ENCODE data around the gene WLS. TPM values are rescaled to one million over a fixed set of nuclear protein-coding genes. Genes with fewer than 3 reads are reported as not detected.

WLS gene
- total and polyA plus RNA-seq, 10 of the 15 experiments (the other 5 are each of a cell fraction or from before 2014, with no cell fraction given) = 0.04 to 0.36 TPM; not detected in 8

DNA sequence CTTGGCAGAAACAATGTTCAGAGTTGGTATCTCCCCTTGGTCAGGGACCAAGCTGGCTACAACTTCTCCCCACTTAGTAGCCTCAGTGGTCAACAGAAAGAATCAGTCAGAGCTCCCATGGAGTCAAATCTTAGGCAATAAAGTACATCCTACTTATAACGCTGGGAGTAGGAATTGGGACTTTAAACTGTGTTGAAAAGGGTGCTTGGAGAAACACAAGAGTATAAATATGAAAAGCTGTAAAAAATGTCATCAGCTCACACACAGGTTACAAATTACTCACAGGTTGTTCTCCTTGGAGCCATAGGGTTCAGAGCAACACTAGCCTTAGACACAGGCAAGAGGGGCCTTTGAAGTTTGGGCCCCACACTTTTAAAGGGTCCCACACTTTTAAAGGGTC lies 67.4 kb downstream of the WLS start (continued):
- TF ChIP-seq, protein P1, sequence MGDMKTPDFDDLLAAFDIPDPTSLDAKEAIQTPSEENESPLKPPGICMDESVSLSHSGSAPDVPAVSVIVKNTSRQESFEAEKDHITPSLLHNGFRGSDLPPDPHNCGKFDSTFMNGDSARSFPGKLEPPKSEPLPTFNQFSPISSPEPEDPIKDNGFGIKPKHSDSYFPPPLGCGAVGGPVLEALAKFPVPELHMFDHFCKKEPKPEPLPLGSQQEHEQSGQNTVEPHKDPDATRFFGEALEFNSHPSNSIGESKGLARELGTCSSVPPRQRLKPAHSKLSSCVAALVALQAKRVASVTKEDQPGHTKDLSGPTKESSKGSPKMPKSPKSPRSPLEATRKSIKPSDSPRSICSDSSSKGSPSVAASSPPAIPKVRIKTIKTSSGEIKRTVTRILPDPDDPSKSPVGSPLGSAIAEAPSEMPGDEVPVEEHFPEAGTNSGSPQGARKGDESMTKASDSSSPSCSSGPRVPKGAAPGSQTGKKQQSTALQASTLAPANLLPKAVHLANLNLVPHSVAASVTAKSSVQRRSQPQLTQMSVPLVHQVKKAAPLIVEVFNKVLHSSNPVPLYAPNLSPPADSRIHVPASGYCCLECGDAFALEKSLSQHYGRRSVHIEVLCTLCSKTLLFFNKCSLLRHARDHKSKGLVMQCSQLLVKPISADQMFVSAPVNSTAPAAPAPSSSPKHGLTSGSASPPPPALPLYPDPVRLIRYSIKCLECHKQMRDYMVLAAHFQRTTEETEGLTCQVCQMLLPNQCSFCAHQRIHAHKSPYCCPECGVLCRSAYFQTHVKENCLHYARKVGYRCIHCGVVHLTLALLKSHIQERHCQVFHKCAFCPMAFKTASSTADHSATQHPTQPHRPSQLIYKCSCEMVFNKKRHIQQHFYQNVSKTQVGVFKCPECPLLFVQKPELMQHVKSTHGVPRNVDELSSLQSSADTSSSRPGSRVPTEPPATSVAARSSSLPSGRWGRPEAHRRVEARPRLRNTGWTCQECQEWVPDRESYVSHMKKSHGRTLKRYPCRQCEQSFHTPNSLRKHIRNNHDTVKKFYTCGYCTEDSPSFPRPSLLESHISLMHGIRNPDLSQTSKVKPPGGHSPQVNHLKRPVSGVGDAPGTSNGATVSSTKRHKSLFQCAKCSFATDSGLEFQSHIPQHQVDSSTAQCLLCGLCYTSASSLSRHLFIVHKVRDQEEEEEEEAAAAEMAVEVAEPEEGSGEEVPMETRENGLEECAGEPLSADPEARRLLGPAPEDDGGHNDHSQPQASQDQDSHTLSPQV (IDR thresholded peaks at IDR 0.05) = no peak

DNA sequence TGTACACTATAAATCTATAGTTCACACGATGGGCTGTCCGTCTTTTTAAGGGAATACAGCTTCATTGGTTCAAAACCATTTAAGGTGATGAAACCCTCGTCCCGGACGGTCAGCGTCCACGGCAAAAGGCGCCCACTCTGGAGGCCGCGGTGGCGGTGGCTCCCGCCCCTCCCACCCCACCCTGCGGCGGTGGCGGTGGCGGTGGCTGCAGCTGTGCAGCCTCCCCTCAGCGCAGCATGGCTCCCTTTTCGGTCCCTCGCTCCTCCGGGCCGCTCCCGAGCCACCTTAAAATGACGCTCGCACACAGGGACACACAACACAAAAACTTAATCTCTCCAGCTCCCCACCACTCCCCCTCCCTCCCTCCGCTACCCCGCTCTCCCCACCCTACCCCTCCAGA lies 69.1 kb downstream of the WLS start:
- RAD21 ChIA-PET (ENCODE audit: unreplicated experiment) = interaction anchor here (0.7 kb wide), 1 partner anchor 28 kb away, joined by 3 read pairs; no protein-coding TSS in a partner anchor
- Histone ChIP-seq H3K9me3 (replicated peaks; ENCODE audit: control insufficient read depth, insufficient read depth, low read length) (no peaks in the 10 kb centered on the region), H3K4me2 (ENCODE audit: control insufficient read depth, insufficient read depth) (no peak overlapping the region), H4K20me1 (ENCODE audit: control insufficient read depth, insufficient read depth) (no peaks in the 10 kb centered on the region), H3K4me1 (ENCODE audit: control insufficient read depth, insufficient read depth, low read length) (no peaks in the 10 kb centered on the region; the same call in 1 of the 2 replicates), H3K4me3 (no peak overlapping the region), H2AFZ (ENCODE audit: control insufficient read depth, low read depth, low read length) (no peak overlapping the region), H3K9ac (ENCODE audit: control insufficient read depth, insufficient read depth, low read length) (no peak overlapping the region), H3K27ac (ENCODE audit: control insufficient read depth, insufficient read depth) (no peak overlapping the region), H3K27me3 (replicated peaks in 1 of 2; ENCODE audit: control insufficient read depth in 2 of 2, insufficient read depth in 2 of 2, low read length in 1 of 2) (no peaks in the 10 kb centered on the region; a peak in 1 of 4 replicates), H3K36me3 (ENCODE audit: control insufficient read depth in 2 of 2, insufficient read depth in 2 of 2, low read length in 1 of 2) (no peaks in the 10 kb centered on the region), H3K79me2 (ENCODE audit: control insufficient read depth, insufficient read depth, low read length) (no peaks in the 10 kb centered on the region)
- 77% methylated on average over 16 of the region's 26 CpGs for WGBS (ENCODE audit: insufficient coverage, insufficient replicate concordance, low lambda C conversion rate, missing lambda C conversion rate)
- no peak for TF ChIP-seq SREBF2 (IDR thresholded peaks at IDR 0.05; ENCODE audit: low read length)
- no peak for TF ChIP-seq ZNF384 (IDR thresholded peaks at IDR 0.05; ENCODE audit: borderline replicate concordance, low read depth, low read length)
- no peak for TF ChIP-seq CHD2 (IDR thresholded peaks at IDR 0.05; ENCODE audit: borderline replicate concordance, low read depth, low read length)
- TF ChIP-seq CHD4 (IDR thresholded peaks at IDR 0.05) = no peak
- no peak for TF ChIP-seq ETV6 (conservative IDR thresholded peaks at IDR 0.05 in 1 of 2, IDR thresholded peaks at IDR 0.05 in 1 of 2; ENCODE audit: borderline replicate concordance in 1 of 2, low read depth in 1 of 2)
- TF ChIP-seq EZH2 (IDR thresholded peaks at IDR 0.05; ENCODE audit: borderline replicate concordance, control insufficient read depth, low read depth, low read length) = no peak
- no peak for TF ChIP-seq RFX5 (IDR thresholded peaks at IDR 0.05; ENCODE audit: low read depth, low read length)
- no peak for TF ChIP-seq FOXM1 (IDR thresholded peaks at IDR 0.05; ENCODE audit: low read depth, low read length)
- TF ChIP-seq MYB (IDR thresholded peaks at IDR 0.05; ENCODE audit: borderline replicate concordance, low read depth, low read length) = no peak
- TF ChIP-seq KLF5 (IDR thresholded peaks at IDR 0.05; ENCODE audit: partially characterized antibody) = no peak
- TF ChIP-seq, protein P2, sequence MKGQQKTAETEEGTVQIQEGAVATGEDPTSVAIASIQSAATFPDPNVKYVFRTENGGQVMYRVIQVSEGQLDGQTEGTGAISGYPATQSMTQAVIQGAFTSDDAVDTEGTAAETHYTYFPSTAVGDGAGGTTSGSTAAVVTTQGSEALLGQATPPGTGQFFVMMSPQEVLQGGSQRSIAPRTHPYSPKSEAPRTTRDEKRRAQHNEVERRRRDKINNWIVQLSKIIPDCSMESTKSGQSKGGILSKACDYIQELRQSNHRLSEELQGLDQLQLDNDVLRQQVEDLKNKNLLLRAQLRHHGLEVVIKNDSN (IDR thresholded peaks at IDR 0.05; ENCODE audit: borderline replicate concordance, extremely low read length, insufficient read depth, low read depth, low read length) = no peak
- no peak for TF ChIP-seq MEF2B (IDR thresholded peaks at IDR 0.05; ENCODE audit: partially characterized antibody, poor library complexity, severe bottlenecking)
- TF ChIP-seq SUZ12 (IDR thresholded peaks at IDR 0.05; ENCODE audit: unreplicated experiment) = no peak
- no peak for TF ChIP-seq PAX5 (IDR thresholded peaks at IDR 0.05; ENCODE audit: borderline replicate concordance, low read depth, low read length)
- TF ChIP-seq, protein P3, sequence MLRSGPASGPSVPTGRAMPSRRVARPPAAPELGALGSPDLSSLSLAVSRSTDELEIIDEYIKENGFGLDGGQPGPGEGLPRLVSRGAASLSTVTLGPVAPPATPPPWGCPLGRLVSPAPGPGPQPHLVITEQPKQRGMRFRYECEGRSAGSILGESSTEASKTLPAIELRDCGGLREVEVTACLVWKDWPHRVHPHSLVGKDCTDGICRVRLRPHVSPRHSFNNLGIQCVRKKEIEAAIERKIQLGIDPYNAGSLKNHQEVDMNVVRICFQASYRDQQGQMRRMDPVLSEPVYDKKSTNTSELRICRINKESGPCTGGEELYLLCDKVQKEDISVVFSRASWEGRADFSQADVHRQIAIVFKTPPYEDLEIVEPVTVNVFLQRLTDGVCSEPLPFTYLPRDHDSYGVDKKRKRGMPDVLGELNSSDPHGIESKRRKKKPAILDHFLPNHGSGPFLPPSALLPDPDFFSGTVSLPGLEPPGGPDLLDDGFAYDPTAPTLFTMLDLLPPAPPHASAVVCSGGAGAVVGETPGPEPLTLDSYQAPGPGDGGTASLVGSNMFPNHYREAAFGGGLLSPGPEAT (IDR thresholded peaks at IDR 0.05; ENCODE audit: low read depth) = no peak
- TF ChIP-seq TARDBP (IDR thresholded peaks at IDR 0.05; ENCODE audit: borderline replicate concordance) = no peak
- ATAC-seq = no peak
- CTCF ChIA-PET = no interaction called here
- in situ Hi-C loops (cut with MboI) = no loop called here
- no peak for FAIRE-seq
- intact Hi-C loops (cut with micrococcal nuclease; ENCODE audit: unreplicated experiment) = no loop called here
- BruUV-seq (replicated peaks) = no TSS peak
- POLR2A ChIA-PET = interaction anchor here (0.6 kb wide), 1 partner anchor 46 kb away, joined by 4 read pairs; no protein-coding TSS in a partner anchor
- DNase-seq (ENCODE audit: low read depth, low spot score) = no peak
- SMC1A ChIA-PET (ENCODE audit: uncharacterized antibody, unreplicated experiment) = no interaction called here

Measured in GM12878 (cell line).